Measurements from ENCODE around the gene PBX1. TPM values are rescaled to one million over a fixed set of nuclear protein-coding genes. Genes with fewer than 3 reads are reported as not detected.

PBX1 gene
- total RNA-seq = not detected

DNA sequence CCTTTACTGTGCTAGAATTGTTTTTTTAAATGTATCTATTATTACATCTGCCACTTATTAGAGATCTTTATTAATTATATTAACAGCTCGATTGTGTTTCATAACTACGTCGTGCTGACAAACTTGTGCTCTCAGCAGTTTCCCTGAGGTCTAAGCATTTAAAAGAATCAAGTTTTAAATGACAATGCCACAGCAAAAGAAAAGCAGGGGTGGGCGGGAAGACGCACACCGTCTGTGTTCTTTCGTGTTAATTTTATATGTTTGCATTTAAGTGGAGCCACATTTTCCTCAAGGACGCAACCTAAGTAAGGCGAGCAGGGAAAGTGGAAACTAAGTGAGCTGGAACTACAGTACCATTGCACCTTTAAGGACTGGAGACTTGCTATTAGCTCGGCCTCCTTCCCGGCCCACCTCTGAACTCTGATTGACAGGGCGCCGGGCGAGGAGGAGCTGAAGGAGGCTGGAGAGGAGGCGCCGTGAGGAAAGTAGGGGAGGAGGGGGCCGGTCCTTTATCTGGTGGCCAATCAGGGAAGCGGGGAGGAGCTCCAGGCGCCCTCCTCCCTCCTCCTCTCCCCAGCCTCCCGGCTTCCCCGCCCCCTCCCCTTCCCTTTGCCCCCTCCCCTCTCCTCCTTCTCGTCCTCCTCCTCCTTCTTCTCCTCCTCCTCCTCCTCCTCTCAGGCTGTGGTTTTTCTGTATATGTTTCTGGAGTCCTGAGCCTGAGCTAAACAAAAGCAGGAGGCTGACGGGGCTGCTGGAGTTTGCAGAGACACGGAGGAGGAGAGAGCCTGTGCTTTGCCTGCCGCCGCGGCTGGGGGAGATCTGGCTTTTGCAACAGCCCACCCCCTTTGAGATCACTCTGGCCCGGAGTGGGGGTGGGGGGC lies at the start of gene PBX1:
TSS of gene PBX1 (plus strand) at position 724 of the 881 bp plus-strand sequence.
- H3K4me3 Mint-ChIP-seq = peak within 1 kb of the TSS; percentile 52
- ChIA-PET POLR2A (interaction anchor here (1.0 kb wide), 1 partner anchor 35 kb away, joined by 4 read pairs; no protein-coding TSS in a partner anchor), CTCF (no interaction called here)
- DNase-seq (peak; percentile 78), ATAC-seq (peak; percentile 100)
- TF ChIP-seq, protein P1, sequence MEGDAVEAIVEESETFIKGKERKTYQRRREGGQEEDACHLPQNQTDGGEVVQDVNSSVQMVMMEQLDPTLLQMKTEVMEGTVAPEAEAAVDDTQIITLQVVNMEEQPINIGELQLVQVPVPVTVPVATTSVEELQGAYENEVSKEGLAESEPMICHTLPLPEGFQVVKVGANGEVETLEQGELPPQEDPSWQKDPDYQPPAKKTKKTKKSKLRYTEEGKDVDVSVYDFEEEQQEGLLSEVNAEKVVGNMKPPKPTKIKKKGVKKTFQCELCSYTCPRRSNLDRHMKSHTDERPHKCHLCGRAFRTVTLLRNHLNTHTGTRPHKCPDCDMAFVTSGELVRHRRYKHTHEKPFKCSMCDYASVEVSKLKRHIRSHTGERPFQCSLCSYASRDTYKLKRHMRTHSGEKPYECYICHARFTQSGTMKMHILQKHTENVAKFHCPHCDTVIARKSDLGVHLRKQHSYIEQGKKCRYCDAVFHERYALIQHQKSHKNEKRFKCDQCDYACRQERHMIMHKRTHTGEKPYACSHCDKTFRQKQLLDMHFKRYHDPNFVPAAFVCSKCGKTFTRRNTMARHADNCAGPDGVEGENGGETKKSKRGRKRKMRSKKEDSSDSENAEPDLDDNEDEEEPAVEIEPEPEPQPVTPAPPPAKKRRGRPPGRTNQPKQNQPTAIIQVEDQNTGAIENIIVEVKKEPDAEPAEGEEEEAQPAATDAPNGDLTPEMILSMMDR (IDR thresholded peaks at IDR 0.05) = no peak
- no peak within 1 kb of the TSS for H3K27ac Mint-ChIP-seq
- intact Hi-C loops (cut with micrococcal nuclease) = no loop called here
- peaks cover 31% of the 10 kb centered on the region for H3K27me3 Mint-ChIP-seq
- H3K4me1 Mint-ChIP-seq (ENCODE audit: low read depth) = peaks cover 10% of the 10 kb centered on the region
- H3K36me3 Mint-ChIP-seq (ENCODE audit: low read depth) = no peaks in the 10 kb centered on the region
- H3K9me3 Mint-ChIP-seq = no peaks in the 10 kb centered on the region

DNA sequence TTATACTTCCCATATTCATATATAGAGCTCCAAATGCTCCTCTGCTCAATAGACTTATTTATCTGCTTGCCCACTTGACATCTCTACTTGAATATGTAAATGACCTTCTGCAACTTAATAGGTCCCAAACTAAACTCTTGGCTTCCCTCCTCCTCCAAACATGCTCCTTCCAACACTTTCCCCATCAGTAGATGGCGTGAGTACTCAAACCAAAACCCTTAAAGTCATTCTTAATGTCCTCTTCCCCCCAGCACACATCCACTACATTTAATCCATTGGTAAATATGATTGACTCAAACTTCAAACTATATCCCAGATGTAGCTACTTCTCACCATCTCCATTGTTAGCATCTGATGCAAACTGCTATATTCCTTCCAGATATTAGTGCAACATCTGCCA lies 48.5 kb upstream of the PBX1 start:
- intact Hi-C loops (cut with micrococcal nuclease) = no loop called here
- CTCF ChIA-PET = no interaction called here

DNA sequence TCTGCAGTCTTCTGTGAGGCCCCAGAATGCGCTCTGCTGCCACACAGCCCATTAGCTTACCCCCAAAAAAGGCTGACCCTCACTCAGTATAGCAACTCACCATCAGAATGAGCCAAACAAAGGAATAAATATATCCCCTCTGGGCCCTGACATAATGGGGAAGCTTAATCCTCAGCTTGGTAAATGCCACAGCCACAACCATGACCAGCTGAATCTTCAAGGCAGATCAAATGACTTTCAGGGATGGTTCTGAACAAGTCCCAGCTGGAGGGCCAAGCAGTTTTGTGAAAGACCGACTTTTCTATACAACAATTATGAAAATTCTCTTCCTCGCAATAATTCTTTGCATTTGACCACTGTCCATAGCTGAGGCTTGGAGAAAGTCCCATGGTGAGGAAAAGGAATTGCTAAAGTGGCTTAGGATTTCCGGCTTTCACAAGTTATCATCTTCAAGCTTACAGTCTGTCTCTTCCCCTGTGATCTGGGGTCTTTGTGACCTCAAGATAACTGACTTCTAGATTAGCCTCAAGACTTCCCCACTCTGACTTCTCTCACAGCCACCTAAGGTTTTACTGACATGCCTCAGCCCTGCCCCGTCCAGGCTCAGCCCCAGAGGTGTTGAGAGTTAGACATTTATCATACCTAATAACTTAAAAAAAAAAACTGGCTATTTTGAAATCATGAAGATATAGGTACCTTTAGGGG lies 47.8 kb upstream of the PBX1 start:
- intact Hi-C loops (cut with micrococcal nuclease) = no loop called here
- DNase-seq = no peak
- H3K27ac Mint-ChIP-seq = no peak overlapping the region
- no peak for ATAC-seq
- ChIA-PET CTCF (no interaction called here), POLR2A (no interaction called here)
- H3K4me3 Mint-ChIP-seq = no peak overlapping the region
- TF ChIP-seq, protein P1 (IDR thresholded peaks at IDR 0.05) = no peak
- H3K9me3 Mint-ChIP-seq = peaks cover 1% of the 10 kb centered on the region
- no peaks in the 10 kb centered on the region for H3K4me1 Mint-ChIP-seq (ENCODE audit: low read depth)
- no peaks in the 10 kb centered on the region for H3K36me3 Mint-ChIP-seq (ENCODE audit: low read depth)
- no peaks in the 10 kb centered on the region for H3K27me3 Mint-ChIP-seq

More for the DNA sequence above, 48.5 kb upstream of the PBX1 start:
- Mint-ChIP-seq H3K4me1 (ENCODE audit: low read depth) (no peaks in the 10 kb centered on the region), H3K27me3 (no peaks in the 10 kb centered on the region), H3K9me3 (peaks cover 1% of the 10 kb centered on the region), H3K36me3 (ENCODE audit: low read depth) (no peaks in the 10 kb centered on the region), H3K4me3 (no peak overlapping the region), H3K27ac (no peak overlapping the region)
- DNase-seq = no peak
- POLR2A ChIA-PET = no interaction called here
- TF ChIP-seq, protein P1 (IDR thresholded peaks at IDR 0.05) = no peak
- ATAC-seq = no peak

DNA sequence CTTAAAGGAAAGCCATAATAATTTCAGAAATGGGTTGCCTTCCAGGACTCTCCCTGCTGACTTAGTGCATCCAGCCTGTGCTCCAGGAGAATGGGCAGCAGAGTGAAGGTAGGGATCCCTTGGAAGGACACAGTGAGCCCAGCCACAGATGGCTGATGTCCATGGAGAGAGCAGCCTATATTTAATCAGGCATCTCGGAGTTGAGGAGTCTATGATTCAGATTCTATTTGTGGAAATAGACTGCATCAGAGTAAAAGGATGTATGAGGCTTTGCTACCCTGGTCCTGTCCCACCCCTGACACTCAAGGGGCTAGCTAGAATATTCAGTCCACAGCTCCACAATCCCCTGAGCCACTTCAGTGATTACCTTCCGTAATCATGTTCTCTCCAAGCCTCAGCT lies 43.8 kb upstream of the PBX1 start:
- Mint-ChIP-seq H3K9me3 (no peaks in the 10 kb centered on the region), H3K36me3 (ENCODE audit: low read depth) (no peaks in the 10 kb centered on the region), H3K27me3 (no peaks in the 10 kb centered on the region), H3K4me1 (ENCODE audit: low read depth) (no peaks in the 10 kb centered on the region), H3K4me3 (no peak overlapping the region), H3K27ac (no peak overlapping the region)
- CTCF ChIA-PET = interaction anchor here (0.6 kb wide), 1 partner anchor 1896 kb away, joined by 3 read pairs; no protein-coding TSS in a partner anchor
- TF ChIP-seq, protein P1 (IDR thresholded peaks at IDR 0.05) = no peak
- ATAC-seq = no peak
- intact Hi-C loops (cut with micrococcal nuclease) = no loop called here
- POLR2A ChIA-PET = no interaction called here
- DNase-seq = no peak

Data from activated CD8-positive, alpha-beta T cell treated with anti-CD3 and anti-CD28 coated beads for 36 hours (primary cell).